ENCODE results near the gene GNG13.

GRCh38 chr16:770411-770810 lies 30.1 kb downstream of the GNG13 start:
- TF ChIP-seq POLR2AphosphoS5 (IDR thresholded peaks at IDR 0.05; ENCODE audit: low read depth) (no peak), CTCF (conservative IDR thresholded peaks at IDR 0.05; ENCODE audit: low read depth in 2 of 2) (no peak), EZH2phosphoT487 (IDR thresholded peaks at IDR 0.05; ENCODE audit: unreplicated experiment) (no peak), EZH2 (IDR thresholded peaks at IDR 0.05; ENCODE audit: low read depth, unreplicated experiment) (no peak), CREB1 (CRISPR knock-in tag; IDR thresholded peaks at IDR 0.05; ENCODE audit: low read depth) (no peak), JUNB (IDR thresholded peaks at IDR 0.05; ENCODE audit: unreplicated experiment) (no peak)
- TF ChIP-seq, protein P1, sequence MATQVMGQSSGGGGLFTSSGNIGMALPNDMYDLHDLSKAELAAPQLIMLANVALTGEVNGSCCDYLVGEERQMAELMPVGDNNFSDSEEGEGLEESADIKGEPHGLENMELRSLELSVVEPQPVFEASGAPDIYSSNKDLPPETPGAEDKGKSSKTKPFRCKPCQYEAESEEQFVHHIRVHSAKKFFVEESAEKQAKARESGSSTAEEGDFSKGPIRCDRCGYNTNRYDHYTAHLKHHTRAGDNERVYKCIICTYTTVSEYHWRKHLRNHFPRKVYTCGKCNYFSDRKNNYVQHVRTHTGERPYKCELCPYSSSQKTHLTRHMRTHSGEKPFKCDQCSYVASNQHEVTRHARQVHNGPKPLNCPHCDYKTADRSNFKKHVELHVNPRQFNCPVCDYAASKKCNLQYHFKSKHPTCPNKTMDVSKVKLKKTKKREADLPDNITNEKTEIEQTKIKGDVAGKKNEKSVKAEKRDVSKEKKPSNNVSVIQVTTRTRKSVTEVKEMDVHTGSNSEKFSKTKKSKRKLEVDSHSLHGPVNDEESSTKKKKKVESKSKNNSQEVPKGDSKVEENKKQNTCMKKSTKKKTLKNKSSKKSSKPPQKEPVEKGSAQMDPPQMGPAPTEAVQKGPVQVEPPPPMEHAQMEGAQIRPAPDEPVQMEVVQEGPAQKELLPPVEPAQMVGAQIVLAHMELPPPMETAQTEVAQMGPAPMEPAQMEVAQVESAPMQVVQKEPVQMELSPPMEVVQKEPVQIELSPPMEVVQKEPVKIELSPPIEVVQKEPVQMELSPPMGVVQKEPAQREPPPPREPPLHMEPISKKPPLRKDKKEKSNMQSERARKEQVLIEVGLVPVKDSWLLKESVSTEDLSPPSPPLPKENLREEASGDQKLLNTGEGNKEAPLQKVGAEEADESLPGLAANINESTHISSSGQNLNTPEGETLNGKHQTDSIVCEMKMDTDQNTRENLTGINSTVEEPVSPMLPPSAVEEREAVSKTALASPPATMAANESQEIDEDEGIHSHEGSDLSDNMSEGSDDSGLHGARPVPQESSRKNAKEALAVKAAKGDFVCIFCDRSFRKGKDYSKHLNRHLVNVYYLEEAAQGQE (IDR thresholded peaks at IDR 0.05; ENCODE audit: unreplicated experiment) = no peak
